ENCODE results near the gene THAP2. TPM values are rescaled to one million over a fixed set of nuclear protein-coding genes. Genes with fewer than 3 reads are reported as not detected.

Gene THAP2
- total and polyA plus RNA-seq, 2 donors, result 3.1 to 15.9 TPM

GRCh38 chr12:71648537-71648936 is 15.6 kb upstream of the THAP2 start:
- DNase-seq (ENCODE audit: extremely low spot score), result no peak
- peaks cover 3% of the 10 kb centered on the region for H3K36me3 ChIP-seq (ENCODE audit: insufficient read depth)
- WGBS, result 79% methylated on average over 4 of the region's 4 CpGs
- H3K4me3 ChIP-seq (ENCODE audit: low read depth, low read length), result no peak overlapping the region
- H3K4me1 ChIP-seq (ENCODE audit: insufficient read depth), result no peaks in the 10 kb centered on the region
- H3K27ac ChIP-seq (ENCODE audit: low read depth), result no peak overlapping the region

GRCh38 chr12:71649401-71649800 is 14.7 kb upstream of the THAP2 start:
- 89% methylated on average over 2 of the region's 2 CpGs for WGBS
- peaks cover 3% of the 10 kb centered on the region for H3K36me3 ChIP-seq (ENCODE audit: insufficient read depth)

GRCh38 chr12:71652656-71653055 is 11.4 kb upstream of the THAP2 start:
- no peak for DNase-seq (ENCODE audit: extremely low spot score)
- H3K36me3 ChIP-seq (ENCODE audit: insufficient read depth), result peaks cover 3% of the 10 kb centered on the region
- WGBS, result 95% methylated on average over 1 of the region's 1 CpG
- H3K27ac ChIP-seq (ENCODE audit: low read depth), result no peak overlapping the region
- no peak overlapping the region for H3K4me3 ChIP-seq (ENCODE audit: low read depth, low read length)
- H3K4me1 ChIP-seq (ENCODE audit: insufficient read depth), result no peaks in the 10 kb centered on the region

More at GRCh38 chr12:71649401-71649800, 14.7 kb upstream of the THAP2 start:
- no peak overlapping the region for H3K27ac ChIP-seq (ENCODE audit: low read depth)
- H3K4me1 ChIP-seq (ENCODE audit: insufficient read depth), result no peaks in the 10 kb centered on the region
- no peak overlapping the region for H3K4me3 ChIP-seq (ENCODE audit: low read depth, low read length)
- no peak for DNase-seq (ENCODE audit: extremely low spot score)

GRCh38 chr12:71653137-71653536 is 11.0 kb upstream of the THAP2 start:
- WGBS, result 94% methylated on average over 2 of the region's 2 CpGs
- peaks cover 3% of the 10 kb centered on the region for H3K36me3 ChIP-seq (ENCODE audit: insufficient read depth)

GRCh38 chr12:71654200-71654599 is 9.9 kb upstream of the THAP2 start:
- no peak for DNase-seq (ENCODE audit: extremely low spot score)
- Histone ChIP-seq H3K4me3 (ENCODE audit: low read depth, low read length) (no peak overlapping the region), H3K4me1 (ENCODE audit: insufficient read depth) (no peaks in the 10 kb centered on the region), H3K27ac (ENCODE audit: low read depth) (no peak overlapping the region), H3K36me3 (ENCODE audit: insufficient read depth) (peaks cover 3% of the 10 kb centered on the region)
- 94% methylated on average over 3 of the region's 3 CpGs for WGBS

More at GRCh38 chr12:71653137-71653536, 11.0 kb upstream of the THAP2 start:
- DNase-seq (ENCODE audit: extremely low spot score), result no peak
- H3K4me1 ChIP-seq (ENCODE audit: insufficient read depth), result no peaks in the 10 kb centered on the region
- no peak overlapping the region for H3K27ac ChIP-seq (ENCODE audit: low read depth)
- no peak overlapping the region for H3K4me3 ChIP-seq (ENCODE audit: low read depth, low read length)

GRCh38 chr12:71655495-71655894 is 8.6 kb upstream of the THAP2 start:
- H3K4me1 ChIP-seq (ENCODE audit: insufficient read depth), result no peaks in the 10 kb centered on the region
- no peak overlapping the region for H3K4me3 ChIP-seq (ENCODE audit: low read depth, low read length)
- H3K36me3 ChIP-seq (ENCODE audit: insufficient read depth), result peaks cover 3% of the 10 kb centered on the region
- H3K27ac ChIP-seq (ENCODE audit: low read depth), result no peak overlapping the region
- DNase-seq (ENCODE audit: extremely low spot score), result no peak
- 28% methylated on average over 1 of the region's 1 CpG for WGBS

- DNase-seq (ENCODE audit: extremely low spot score), result no peak
- Histone ChIP-seq H3K4me1 (ENCODE audit: insufficient read depth) (no peaks in the 10 kb centered on the region), H3K4me3 (ENCODE audit: low read depth, low read length) (no peak overlapping the region), H3K36me3 (ENCODE audit: insufficient read depth) (peaks cover 3% of the 10 kb centered on the region), H3K27ac (ENCODE audit: low read depth) (no peak overlapping the region)
- WGBS, result 99% methylated on average over 1 of the region's 1 CpG
These were observed 8.2 kb upstream of the THAP2 start for GRCh38 chr12:71655907-71656306.

- 75% methylated on average over 3 of the region's 3 CpGs for WGBS
- Histone ChIP-seq H3K27ac (ENCODE audit: low read depth) (no peak overlapping the region), H3K36me3 (ENCODE audit: insufficient read depth) (peaks cover 2% of the 10 kb centered on the region), H3K4me1 (ENCODE audit: insufficient read depth) (no peaks in the 10 kb centered on the region), H3K4me3 (ENCODE audit: low read depth, low read length) (no peak overlapping the region)
- no peak for DNase-seq (ENCODE audit: extremely low spot score)
These were observed 7.4 kb upstream of the THAP2 start for GRCh38 chr12:71656740-71657139.

- DNase-seq (ENCODE audit: extremely low spot score), result no peak
- no peak overlapping the region for H3K27ac ChIP-seq (ENCODE audit: low read depth)
These were observed 2.0 kb upstream of the THAP2 start for GRCh38 chr12:71661977-71662530.

GRCh38 chr12:71662849-71663560 is 1.1 kb upstream of the THAP2 start:
- Histone ChIP-seq H3K4me1 (ENCODE audit: insufficient read depth) (peaks cover 2% of the 10 kb centered on the region), H3K36me3 (ENCODE audit: insufficient read depth) (no peaks in the 10 kb centered on the region), H3K27ac (ENCODE audit: low read depth) (peak overlapping the region; percentile 96), H3K4me3 (ENCODE audit: low read depth, low read length) (peak overlapping the region; percentile 74)
- WGBS, result under 1% methylated on average over 53 of the region's 53 CpGs
- peak; percentile 37 for DNase-seq (ENCODE audit: extremely low spot score)

More at GRCh38 chr12:71661977-71662530, 2.0 kb upstream of the THAP2 start:
- Histone ChIP-seq H3K4me3 (ENCODE audit: low read depth, low read length) (peak overlapping the region; percentile 74), H3K4me1 (ENCODE audit: insufficient read depth) (peaks cover 2% of the 10 kb centered on the region), H3K36me3 (ENCODE audit: insufficient read depth) (no peaks in the 10 kb centered on the region)
- 5% methylated on average over 8 of the region's 8 CpGs for WGBS

GRCh38 chr12:71664411-71665089 is 449 bp downstream of the THAP2 start:
- Histone ChIP-seq H3K36me3 (ENCODE audit: insufficient read depth) (no peaks in the 10 kb centered on the region), H3K4me3 (ENCODE audit: low read depth, low read length) (peak overlapping the region; percentile 63), H3K4me1 (ENCODE audit: insufficient read depth) (peaks cover 2% of the 10 kb centered on the region), H3K27ac (ENCODE audit: low read depth) (peak overlapping the region; percentile 87)
- DNase-seq (ENCODE audit: extremely low spot score), result no peak
- WGBS, result under 1% methylated on average over 20 of the region's 20 CpGs

GRCh38 chr12:71665090-71665463 is 976 bp downstream of the THAP2 start:
- no peak overlapping the region for H3K27ac ChIP-seq (ENCODE audit: low read depth)
- no peak for DNase-seq (ENCODE audit: extremely low spot score)
- 25% methylated on average over 4 of the region's 4 CpGs for WGBS

GRCh38 chr12:71666259-71666658 is 2.2 kb downstream of the THAP2 start:
- DNase-seq (ENCODE audit: extremely low spot score), result no peak
- 97% methylated on average over 5 of the region's 5 CpGs for WGBS
- Histone ChIP-seq H3K27ac (ENCODE audit: low read depth) (no peak overlapping the region), H3K4me1 (ENCODE audit: insufficient read depth) (peaks cover 2% of the 10 kb centered on the region), H3K36me3 (ENCODE audit: insufficient read depth) (no peaks in the 10 kb centered on the region), H3K4me3 (ENCODE audit: low read depth, low read length) (no peak overlapping the region)

More at GRCh38 chr12:71665090-71665463, 976 bp downstream of the THAP2 start:
- Histone ChIP-seq H3K4me3 (ENCODE audit: low read depth, low read length) (peak overlapping the region; percentile 63), H3K4me1 (ENCODE audit: insufficient read depth) (peaks cover 2% of the 10 kb centered on the region), H3K36me3 (ENCODE audit: insufficient read depth) (no peaks in the 10 kb centered on the region)

- H3K27ac ChIP-seq (ENCODE audit: low read depth), result no peak overlapping the region
These were observed 7.2 kb downstream of the THAP2 start for GRCh38 chr12:71671311-71671710.

More at GRCh38 chr12:71671311-71671710, 7.2 kb downstream of the THAP2 start:
- DNase-seq (ENCODE audit: extremely low spot score), result no peak
- Histone ChIP-seq H3K36me3 (ENCODE audit: insufficient read depth) (no peaks in the 10 kb centered on the region), H3K4me3 (ENCODE audit: low read depth, low read length) (no peak overlapping the region), H3K4me1 (ENCODE audit: insufficient read depth) (no peaks in the 10 kb centered on the region)
